WERI-Rb-1 (cell line): ENCODE measurements around the gene IGF2R.

Experiments used
- DNase-seq: peaks from one replicate; pipeline ENCODE4 v3.0.0-alpha.2; 2020
- H3K27ac ChIP-seq: fragments of 250-450 bp; sonication (Bioruptor Pico); 2 replicates; pipeline ENCODE4 v1.5.1; 2020; ENCODE audit warnings: mild to moderate bottlenecking, moderate library complexity
- H3K27me3 ChIP-seq: fragments of 250-450 bp; sonication (Bioruptor Pico); 2 replicates; pipeline ENCODE4 v1.5.1; 2021; ENCODE audit warnings: mild to moderate bottlenecking, low read depth, moderate library complexity; ENCODE audit not compliant: insufficient read depth, severe bottlenecking
- H3K36me3 ChIP-seq: fragments of 250-450 bp; sonication (Bioruptor Pico); 2 replicates; pipeline ENCODE4 v1.5.1; 2020; ENCODE audit warnings: mild to moderate bottlenecking, moderate library complexity
- H3K4me3 ChIP-seq: 2 replicates; pipeline ENCODE4 v1.5.1; 2011; ENCODE audit warnings: low read depth, mild to moderate bottlenecking, control low read depth, low read length
- H3K9me3 ChIP-seq: fragments of 250-450 bp; sonication (Bioruptor Pico); 2 replicates; pipeline ENCODE4 v1.5.1; 2021; ENCODE audit warnings: mild to moderate bottlenecking, moderate library complexity; ENCODE audit not compliant: severe bottlenecking
- CTCF ChIP-seq: IDR thresholded peaks from 2 replicates; pipeline ENCODE4 v1.5.1; 2011; ENCODE audit warnings: low read depth, mild to moderate bottlenecking, control low read depth, inconsistent platforms, low read length

IGF2R gene

GRCh38 chr6:160092602-160093001, 123.7 kb downstream of the IGF2R start:
- Histone ChIP-seq H3K4me3 (no peak overlapping the region), H3K36me3 (peaks cover 59% of the 10 kb centered on the region)
- no peak for DNase-seq

GRCh38 chr6:160093061-160093460, 124.2 kb downstream of the IGF2R start:
- no peaks in the 10 kb centered on the region for H3K27me3 ChIP-seq
- no peak overlapping the region for H3K4me3 ChIP-seq
- H3K27ac ChIP-seq = no peak overlapping the region
- DNase-seq = no peak
- no peaks in the 10 kb centered on the region for H3K9me3 ChIP-seq
- no peak for TF ChIP-seq CTCF
- peaks cover 59% of the 10 kb centered on the region for H3K36me3 ChIP-seq

More at GRCh38 chr6:160092602-160093001, 123.7 kb downstream of the IGF2R start:
- no peak overlapping the region for H3K27ac ChIP-seq
- no peak for TF ChIP-seq CTCF
- H3K27me3 ChIP-seq = no peaks in the 10 kb centered on the region
- no peaks in the 10 kb centered on the region for H3K9me3 ChIP-seq

GRCh38 chr6:160093946-160094345, 125.1 kb downstream of the IGF2R start:
- no peak for DNase-seq
- peaks cover 57% of the 10 kb centered on the region for H3K36me3 ChIP-seq
- TF ChIP-seq CTCF = no peak

GRCh38 chr6:160095146-160095845, 126.4 kb downstream of the IGF2R start:
- Histone ChIP-seq H3K27me3 (no peaks in the 10 kb centered on the region), H3K27ac (no peak overlapping the region), H3K9me3 (no peaks in the 10 kb centered on the region), H3K36me3 (peaks cover 53% of the 10 kb centered on the region), H3K4me3 (no peak overlapping the region)
- no peak for TF ChIP-seq CTCF
- DNase-seq = no peak

More at GRCh38 chr6:160093946-160094345, 125.1 kb downstream of the IGF2R start:
- no peaks in the 10 kb centered on the region for H3K27me3 ChIP-seq
- no peaks in the 10 kb centered on the region for H3K9me3 ChIP-seq
- H3K4me3 ChIP-seq = no peak overlapping the region
- no peak overlapping the region for H3K27ac ChIP-seq

GRCh38 chr6:160101277-160102205, 132.7 kb downstream of the IGF2R start:
- no peak for DNase-seq
- H3K9me3 ChIP-seq = no peaks in the 10 kb centered on the region
- H3K4me3 ChIP-seq = no peak overlapping the region
- no peak overlapping the region for H3K27ac ChIP-seq
- H3K27me3 ChIP-seq = no peaks in the 10 kb centered on the region
- H3K36me3 ChIP-seq = peaks cover 37% of the 10 kb centered on the region
- TF ChIP-seq CTCF = no peak
